ENCODE measurements around the gene KIT.

The KIT gene

DNA sequence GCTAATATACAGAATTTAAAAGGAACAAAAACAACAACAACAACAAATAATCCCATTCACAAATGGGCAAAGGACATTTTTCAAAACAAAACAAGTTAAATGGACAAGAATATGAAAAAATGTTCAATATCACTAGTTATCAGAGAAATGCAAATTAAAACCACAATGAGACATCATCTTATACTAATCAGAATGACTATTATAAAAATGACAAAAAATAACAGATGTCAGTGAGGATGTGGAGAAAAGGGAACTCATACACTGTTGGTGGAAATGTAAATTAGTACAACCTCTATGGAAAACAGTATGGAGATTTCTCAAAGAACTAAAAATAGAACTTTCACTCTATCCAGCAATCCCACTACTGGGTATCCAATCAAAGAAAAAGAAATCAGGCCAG lies 92.6 kb downstream of the KIT start:
- no peak for DNase-seq

DNA sequence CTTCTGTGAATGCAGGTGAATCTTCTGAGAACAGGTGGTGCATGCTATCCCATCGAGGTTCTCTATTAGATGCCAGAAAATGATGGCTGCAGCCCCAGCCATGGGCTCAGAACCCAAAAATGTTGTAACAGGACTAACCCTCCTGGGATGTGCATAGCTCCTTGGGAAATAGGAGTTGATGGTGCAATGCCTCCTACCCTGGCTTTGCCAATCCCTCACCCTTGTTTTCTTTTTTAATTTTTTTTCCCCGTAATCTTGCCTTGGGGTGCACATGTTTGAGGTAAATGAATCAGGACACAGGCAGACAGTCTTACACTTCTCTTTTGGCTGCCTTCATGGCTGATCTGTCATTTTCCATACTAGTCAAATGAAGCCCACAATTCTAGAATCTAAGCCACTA lies 96.6 kb downstream of the KIT start:
- no peak for DNase-seq

DNA sequence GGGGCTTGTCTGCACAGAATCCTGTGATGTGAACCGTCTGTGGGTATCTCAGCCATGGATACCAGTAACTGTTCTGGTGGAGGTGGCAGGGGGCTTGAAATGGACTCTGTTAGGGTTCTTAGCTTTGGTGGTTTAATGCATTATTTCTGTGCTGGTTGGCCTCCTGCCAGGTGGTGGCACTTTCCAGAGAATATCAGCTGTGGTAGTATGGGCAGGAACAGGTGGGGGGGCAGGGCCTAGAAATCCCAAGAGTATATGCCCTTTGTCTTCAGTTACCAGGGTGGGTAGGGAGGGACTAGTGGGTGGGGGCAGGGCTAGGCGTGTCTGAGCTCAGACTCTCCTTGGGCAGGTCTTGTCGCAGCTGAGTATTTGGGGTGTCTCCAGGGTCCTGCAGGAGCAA lies 106.7 kb downstream of the KIT start:
- DNase-seq: no peak

DNA sequence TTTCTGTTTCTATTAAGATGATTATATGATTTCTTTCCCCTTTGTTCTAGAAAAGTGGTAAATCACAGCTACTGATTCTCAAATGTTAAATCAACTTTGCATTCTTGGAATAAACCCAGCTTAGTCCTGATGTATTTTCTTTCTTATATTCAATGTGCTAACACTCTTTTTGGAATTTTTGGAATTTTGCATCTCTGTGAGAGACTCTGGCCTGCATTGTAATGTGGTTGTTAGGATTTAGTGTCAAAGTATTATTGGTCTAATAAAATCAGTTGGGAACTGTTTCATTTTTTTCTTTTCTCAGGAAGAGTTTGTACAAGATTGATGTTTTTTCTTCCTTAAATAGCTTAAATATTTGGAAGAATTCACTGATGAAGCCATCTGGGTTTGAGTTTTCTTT lies 109.6 kb downstream of the KIT start:
- DNase-seq: no peak

DNA sequence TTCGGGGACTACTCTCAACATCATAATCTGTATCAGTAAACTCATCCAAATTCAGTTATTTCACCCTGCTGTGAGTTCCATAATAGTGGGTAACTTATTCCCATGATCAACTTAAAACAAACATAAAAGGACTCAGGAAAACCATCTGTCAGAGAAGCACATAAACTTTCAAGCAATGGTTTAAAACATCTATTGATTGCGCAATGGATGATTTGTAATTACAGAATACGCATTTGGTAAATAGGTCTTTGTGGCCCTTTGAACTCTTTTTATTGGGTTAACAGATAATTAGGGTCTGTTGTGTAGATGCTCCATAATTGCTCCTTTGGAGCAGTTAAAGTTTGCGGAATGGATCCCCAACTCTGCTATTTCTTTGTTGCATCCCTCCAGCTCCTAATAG lies 115.3 kb downstream of the KIT start:
- no peak for DNase-seq

DNA sequence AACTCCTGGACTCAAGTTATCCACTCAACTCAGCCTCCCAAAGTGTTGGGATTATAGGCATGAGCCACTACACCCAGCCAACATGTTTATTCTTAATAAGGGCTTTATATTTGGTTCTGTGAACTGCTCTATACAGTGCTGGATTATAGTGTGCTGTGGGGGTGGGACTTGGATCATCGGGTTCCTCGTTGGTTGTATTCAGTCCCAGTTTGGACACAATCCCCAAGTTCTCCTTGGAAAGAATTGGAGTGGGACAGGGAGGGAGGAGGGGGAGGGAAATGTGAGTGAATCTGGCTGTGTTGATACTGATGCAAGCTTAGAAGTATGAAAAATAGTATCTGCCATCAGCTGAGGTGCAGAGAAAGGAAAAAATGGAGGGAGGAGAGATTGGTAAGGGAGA lies 121.3 kb downstream of the KIT start:
- no peak for DNase-seq

DNA sequence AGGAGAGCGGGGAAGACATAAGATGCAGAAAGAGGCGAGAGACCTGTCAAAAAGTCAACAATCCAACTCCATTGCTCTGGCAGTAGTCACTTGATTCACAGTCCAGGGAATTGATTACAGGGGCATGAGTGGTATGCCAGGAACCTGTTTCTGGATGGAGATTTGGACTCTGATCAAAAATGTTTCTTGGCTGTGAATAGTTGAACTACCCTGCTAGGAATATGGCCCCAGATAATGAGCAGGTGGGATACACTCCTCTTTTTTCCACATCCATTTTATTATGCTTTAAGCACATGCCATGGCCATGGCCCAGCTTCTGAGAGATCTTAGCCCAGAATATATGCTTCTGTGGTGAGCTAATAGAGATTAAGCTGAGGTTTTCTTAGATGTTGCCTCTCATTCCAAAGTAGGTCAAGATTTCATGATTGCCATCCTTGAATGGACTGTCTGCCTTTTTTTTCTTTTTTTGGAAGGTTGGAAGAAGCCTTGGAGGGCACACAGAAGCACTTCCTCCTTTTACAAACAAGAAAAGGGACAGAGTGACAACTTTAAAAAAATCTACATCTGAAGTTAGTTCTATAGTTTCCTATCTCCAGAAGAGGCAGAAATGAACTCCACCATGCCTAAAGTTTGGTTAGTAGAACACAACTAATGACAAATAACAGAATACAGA lies 121.9 kb downstream of the KIT start:
- no peak for DNase-seq

DNA sequence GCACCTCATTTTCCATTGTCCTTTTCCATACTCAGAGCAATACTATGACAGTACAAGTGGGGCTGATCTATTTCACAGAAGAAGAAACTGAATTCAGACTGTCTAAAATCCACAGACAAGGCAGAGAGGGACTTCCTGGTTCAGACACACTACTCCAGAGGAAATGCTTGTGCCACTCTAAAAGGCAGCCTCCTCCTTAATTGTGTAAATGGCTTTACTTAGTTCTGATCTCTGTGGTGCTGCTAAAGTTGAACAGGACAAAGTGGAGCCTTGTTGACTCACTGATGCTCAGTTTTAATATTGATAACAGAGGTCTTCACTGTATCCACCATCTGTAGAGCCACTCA lies 122.4 kb downstream of the KIT start:
- DNase-seq: no peak

DNA sequence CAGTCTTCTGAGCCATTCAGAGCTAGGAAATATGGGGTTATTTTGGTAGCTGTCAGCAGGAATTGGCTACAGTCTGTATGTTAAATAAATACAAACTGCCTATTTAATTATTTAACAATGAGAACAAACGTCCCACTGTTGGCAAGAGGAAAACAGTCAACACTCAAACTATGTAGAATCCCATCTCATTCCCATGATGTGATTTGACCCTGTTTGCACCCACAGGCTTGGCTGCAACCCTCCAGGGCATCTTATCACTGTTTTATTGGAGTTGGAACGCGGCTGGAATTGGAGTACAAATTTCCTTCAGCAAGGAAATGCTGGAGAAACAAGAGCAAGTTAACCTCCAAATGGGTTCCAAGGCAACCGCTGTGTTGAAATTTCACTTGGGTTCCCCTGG lies 124.0 kb downstream of the KIT start:
- DNase-seq: no peak

DNA sequence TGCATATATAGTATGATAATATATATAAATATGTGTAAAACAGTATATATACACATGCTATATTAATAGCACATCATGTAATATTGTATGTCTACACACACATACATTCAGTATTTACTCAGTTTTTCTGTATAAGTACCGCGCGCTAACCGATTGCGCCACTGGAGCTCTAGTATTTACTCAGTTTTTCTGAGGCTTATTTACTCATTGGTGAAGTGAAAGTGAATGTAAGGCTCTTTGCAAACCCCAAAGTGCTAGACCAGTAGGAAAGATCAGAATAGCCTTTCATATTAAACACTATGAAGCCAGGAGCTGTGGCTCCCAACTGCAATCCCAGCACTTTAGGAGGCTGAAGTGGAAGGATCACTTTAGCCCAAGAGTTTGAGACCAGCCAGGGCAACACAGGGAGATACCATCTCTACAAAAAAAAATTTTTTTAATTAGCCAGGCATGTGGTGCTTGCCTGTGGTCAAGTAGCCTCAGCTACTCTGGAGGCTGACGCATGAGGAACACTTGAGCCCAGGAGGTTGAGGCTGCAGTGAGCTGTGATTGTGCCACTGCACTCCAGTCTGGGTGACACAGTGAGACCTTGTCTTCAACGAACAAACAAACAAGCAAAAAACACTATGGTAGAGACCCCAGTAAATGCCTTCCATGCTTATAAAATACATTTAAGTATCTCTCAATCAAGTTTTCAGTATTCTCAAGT lies 125.8 kb downstream of the KIT start:
- DNase-seq: peak; percentile 64

DNA sequence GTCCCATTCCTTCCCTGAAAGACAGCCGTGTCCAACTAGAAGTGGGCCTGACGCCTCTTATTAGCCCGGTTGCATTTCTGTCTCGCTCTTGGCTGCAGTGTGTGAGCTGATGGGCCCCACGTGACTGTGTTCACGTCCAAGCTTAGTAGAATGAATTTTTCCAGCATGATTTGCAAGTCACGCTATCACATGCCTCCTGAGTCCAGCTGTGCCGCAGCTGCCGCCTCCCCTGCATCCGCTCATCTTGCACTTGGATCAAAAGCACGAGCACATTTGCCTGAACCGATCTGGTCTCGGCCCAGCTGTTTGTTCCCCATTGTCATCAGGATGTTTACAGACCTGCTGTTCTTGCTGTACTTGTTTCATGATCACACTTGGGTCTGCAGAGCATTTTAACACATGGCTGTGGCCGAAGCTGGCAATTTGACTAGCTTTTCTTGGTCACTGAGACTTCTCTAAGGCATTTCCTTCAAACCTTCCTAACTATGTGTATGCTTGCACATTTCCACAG lies 126.5 kb downstream of the KIT start:
- peak; percentile 80 for DNase-seq

All from NCI-H2029 (cell line).